Liver (tissue), 9 donors: ENCODE measurements around the gene TUBB4B. TPM values are rescaled to one million over a fixed set of nuclear protein-coding genes. Genes with fewer than 3 reads are reported as not detected.

ENCODE experiments used
- DNase-seq: peaks from one replicate; pipeline ENCODE4 v3.0.0-alpha.2; 2017; ENCODE audit warnings: low spot score
- H3K27ac ChIP-seq, 2 donors: one replicate each; pipeline ENCODE4 v1.7.0; 2013; ENCODE audit warnings: inconsistent platforms in 2 of 2, low read length in 2 of 2, control low read depth in 1 of 2, low read depth in 1 of 2, mild to moderate bottlenecking in 1 of 2
- H3K27me3 ChIP-seq, 4 donors: one replicate each; pipeline versions ENCODE4 v1.6.1 to v1.7.0; 2013; ENCODE audit warnings: low read length in 3 of 4, inconsistent platforms in 1 of 4, mild to moderate bottlenecking in 1 of 4, moderate library complexity in 1 of 4; ENCODE audit not compliant: control insufficient read depth in 4 of 4, insufficient read depth in 4 of 4
- H3K36me3 ChIP-seq, 4 donors: one replicate each; pipeline versions ENCODE4 v1.6.1 to v1.7.0; 2013; ENCODE audit warnings: low read length in 3 of 4, mild to moderate bottlenecking in 3 of 4, low read depth in 1 of 4, moderate library complexity in 1 of 4; ENCODE audit not compliant: control insufficient read depth in 4 of 4, insufficient read depth in 3 of 4
- H3K4me1 ChIP-seq, 4 donors: one replicate each; pipeline versions ENCODE4 v1.6.1 to v1.7.0; 2013; ENCODE audit warnings: low read length in 3 of 4, mild to moderate bottlenecking in 3 of 4, moderate library complexity in 1 of 4; ENCODE audit not compliant: control insufficient read depth in 4 of 4, insufficient read depth in 4 of 4
- H3K4me3 ChIP-seq, 3 donors: one replicate each; pipeline versions ENCODE4 v1.6.1 to v1.7.0; 2013; ENCODE audit warnings: low read length in 3 of 3, control low read depth in 1 of 3, low read depth in 1 of 3, mild to moderate bottlenecking in 1 of 3
- H3K9ac ChIP-seq, 2 donors: one replicate each; pipeline ENCODE4 v1.7.0; 2013; ENCODE audit warnings: low read length in 2 of 2, mild to moderate bottlenecking in 2 of 2, moderate library complexity in 2 of 2, control low read depth in 1 of 2, low read depth in 1 of 2
- H3K9me3 ChIP-seq, 4 donors: one replicate each; pipeline versions ENCODE4 v1.6.1 to v1.7.0; 2013; ENCODE audit warnings: low read length in 3 of 4; ENCODE audit not compliant: control insufficient read depth in 4 of 4
- ATF3 ChIP-seq: IDR thresholded peaks from 2 replicates; pipeline ENCODE4 v1.6.1; 2016; ENCODE audit warnings: antibody characterized with exemption
- CTCF ChIP-seq: fragments of 150-350 bp; IDR thresholded peaks from 2 replicates; pipeline ENCODE4 v1.5.1; 2017; ENCODE audit warnings: improper control_type of control experiment, low read depth, low read length; ENCODE audit not compliant: missing input control
- EGR1 ChIP-seq, 2 donors: IDR thresholded peaks; 2 replicates each; pipeline ENCODE4 v1.6.1; 2016 to 2018; ENCODE audit warnings: antibody characterized with exemption in 2 of 2, low read depth in 2 of 2
- FOXA1 ChIP-seq: IDR thresholded peaks from 2 replicates; pipeline ENCODE4 v1.6.1; 2016; ENCODE audit warnings: antibody characterized with exemption
- FOXA2 ChIP-seq: IDR thresholded peaks from 2 replicates; pipeline ENCODE4 v1.6.1; 2016; ENCODE audit warnings: antibody characterized with exemption
- GABPA ChIP-seq, 2 donors: IDR thresholded peaks in 1 of 2; conservative IDR thresholded peaks in 1 of 2; 2 replicates each; pipeline ENCODE4 v1.6.1; 2016; ENCODE audit warnings: antibody characterized with exemption in 2 of 2, mild to moderate bottlenecking in 1 of 2, moderate library complexity in 1 of 2
- HNF4A ChIP-seq, 2 donors: conservative IDR thresholded peaks; 2 replicates each; pipeline ENCODE4 v1.6.1; 2016; ENCODE audit warnings: antibody characterized with exemption in 2 of 2, mild to moderate bottlenecking in 2 of 2
- HNF4G ChIP-seq: IDR thresholded peaks from 2 replicates; pipeline ENCODE4 v1.6.1; 2016; ENCODE audit warnings: antibody characterized with exemption
- JUND ChIP-seq, 2 donors: IDR thresholded peaks; 2 replicates each; pipeline ENCODE4 v1.6.1; 2016; ENCODE audit warnings: antibody characterized with exemption in 2 of 2
- NR2F2 ChIP-seq: IDR thresholded peaks from 2 replicates; pipeline ENCODE4 v1.6.1; 2016; ENCODE audit warnings: antibody characterized with exemption
- RAD21 ChIP-seq, 2 donors: IDR thresholded peaks; 2 replicates each; pipeline ENCODE4 v1.6.1; 2016; ENCODE audit warnings: antibody characterized with exemption in 2 of 2, mild to moderate bottlenecking in 2 of 2
- RXRA ChIP-seq, 2 donors: IDR thresholded peaks; 2 replicates each; pipeline ENCODE4 v1.6.1; 2017 to 2018; ENCODE audit warnings: antibody characterized with exemption in 2 of 2, mild to moderate bottlenecking in 1 of 2
- SP1 ChIP-seq: IDR thresholded peaks from 2 replicates; pipeline ENCODE4 v1.6.1; 2018; ENCODE audit warnings: antibody characterized with exemption, mild to moderate bottlenecking
- TAF1 ChIP-seq: conservative IDR thresholded peaks from 2 replicates; pipeline ENCODE4 v1.6.1; 2016; ENCODE audit warnings: antibody characterized with exemption, mild to moderate bottlenecking
- YY1 ChIP-seq: IDR thresholded peaks from 2 replicates; pipeline ENCODE4 v1.6.1; 2016; ENCODE audit warnings: antibody characterized with exemption, mild to moderate bottlenecking
- ZBTB33 ChIP-seq: IDR thresholded peaks from 2 replicates; pipeline ENCODE4 v1.6.1; 2016; ENCODE audit warnings: antibody characterized with exemption
- WGBS: extraction: QIAGEN DNeasy Blood & Tissue Kit; methylation state at CpG from one replicate; pipeline ENCODE4 v1.1.7; 2013; 5-methylcytosine and 5-hydroxymethylcytosine counted together
- polyA plus RNA-seq, 2 donors: library from polyadenylated mRNA; stranded (reverse) in 1 of 2; unstranded in 1 of 2; fragments of 200-250 nt in 1 of 2; fragments of >200 nt in 1 of 2; fragmentation: Nextera tagmentation in 1 of 2; extraction: Ambion mirVana in 1 of 2; gene quantifications; one replicate each; pipeline versions ENCODE4 v1.2.1 to v1.2.3, GENCODE V29; 2013 to 2015
- total RNA-seq, 2 donors: library from RNA; depleted of rRNA; stranded (reverse); fragments of >200 nt; gene quantifications; one replicate each; pipeline ENCODE4 v1.2.3, GENCODE V29; 2014
- TF ChIP-seq, protein P1 (sequence below): IDR thresholded peaks from 2 replicates; pipeline ENCODE4 v1.6.1; 2016; ENCODE audit warnings: antibody characterized with exemption
- TF ChIP-seq, protein P2 (sequence below): IDR thresholded peaks from 2 replicates; pipeline ENCODE4 v1.6.1; 2016; ENCODE audit warnings: antibody characterized with exemption, mild to moderate bottlenecking
- donor health status: healthy.
- donor health status: healthy.
- donor health status: healthy.
- donor health status: healthy.
- donor health status: healthy.

TUBB4B gene
- total and polyA plus RNA-seq, 4 donors = 173 to 199 (median 185) TPM

- no peak for TF ChIP-seq ATF3
- TF ChIP-seq, protein P1, sequence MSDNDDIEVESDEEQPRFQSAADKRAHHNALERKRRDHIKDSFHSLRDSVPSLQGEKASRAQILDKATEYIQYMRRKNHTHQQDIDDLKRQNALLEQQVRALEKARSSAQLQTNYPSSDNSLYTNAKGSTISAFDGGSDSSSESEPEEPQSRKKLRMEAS = no peak
- no peak for TF ChIP-seq RAD21 (IDR thresholded peaks at IDR 0.05)
- no peak for TF ChIP-seq JUND (IDR thresholded peaks at IDR 0.05)
- TF ChIP-seq ZBTB33 = no peak
- no peak for TF ChIP-seq HNF4A (conservative IDR thresholded peaks at IDR 0.05)
- TF ChIP-seq FOXA1 = no peak
- no peak for TF ChIP-seq NR2F2
- no peak for TF ChIP-seq GABPA (IDR thresholded peaks at IDR 0.05 in 1 of 2, conservative IDR thresholded peaks at IDR 0.05 in 1 of 2)
- TF ChIP-seq, protein P2, sequence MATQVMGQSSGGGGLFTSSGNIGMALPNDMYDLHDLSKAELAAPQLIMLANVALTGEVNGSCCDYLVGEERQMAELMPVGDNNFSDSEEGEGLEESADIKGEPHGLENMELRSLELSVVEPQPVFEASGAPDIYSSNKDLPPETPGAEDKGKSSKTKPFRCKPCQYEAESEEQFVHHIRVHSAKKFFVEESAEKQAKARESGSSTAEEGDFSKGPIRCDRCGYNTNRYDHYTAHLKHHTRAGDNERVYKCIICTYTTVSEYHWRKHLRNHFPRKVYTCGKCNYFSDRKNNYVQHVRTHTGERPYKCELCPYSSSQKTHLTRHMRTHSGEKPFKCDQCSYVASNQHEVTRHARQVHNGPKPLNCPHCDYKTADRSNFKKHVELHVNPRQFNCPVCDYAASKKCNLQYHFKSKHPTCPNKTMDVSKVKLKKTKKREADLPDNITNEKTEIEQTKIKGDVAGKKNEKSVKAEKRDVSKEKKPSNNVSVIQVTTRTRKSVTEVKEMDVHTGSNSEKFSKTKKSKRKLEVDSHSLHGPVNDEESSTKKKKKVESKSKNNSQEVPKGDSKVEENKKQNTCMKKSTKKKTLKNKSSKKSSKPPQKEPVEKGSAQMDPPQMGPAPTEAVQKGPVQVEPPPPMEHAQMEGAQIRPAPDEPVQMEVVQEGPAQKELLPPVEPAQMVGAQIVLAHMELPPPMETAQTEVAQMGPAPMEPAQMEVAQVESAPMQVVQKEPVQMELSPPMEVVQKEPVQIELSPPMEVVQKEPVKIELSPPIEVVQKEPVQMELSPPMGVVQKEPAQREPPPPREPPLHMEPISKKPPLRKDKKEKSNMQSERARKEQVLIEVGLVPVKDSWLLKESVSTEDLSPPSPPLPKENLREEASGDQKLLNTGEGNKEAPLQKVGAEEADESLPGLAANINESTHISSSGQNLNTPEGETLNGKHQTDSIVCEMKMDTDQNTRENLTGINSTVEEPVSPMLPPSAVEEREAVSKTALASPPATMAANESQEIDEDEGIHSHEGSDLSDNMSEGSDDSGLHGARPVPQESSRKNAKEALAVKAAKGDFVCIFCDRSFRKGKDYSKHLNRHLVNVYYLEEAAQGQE = no peak
- no peak for TF ChIP-seq CTCF
- no peak for TF ChIP-seq TAF1
- no peak for TF ChIP-seq SP1
- TF ChIP-seq HNF4G = no peak
- no peak for TF ChIP-seq FOXA2
- no peak for TF ChIP-seq RXRA (IDR thresholded peaks at IDR 0.05)
- no peak for TF ChIP-seq EGR1 (IDR thresholded peaks at IDR 0.05; ENCODE audit: low read depth in 2 of 2)
- no peak for TF ChIP-seq YY1
- WGBS = 92% methylated on average over 34 of the region's 34 CpGs
- Histone ChIP-seq H3K4me3 (no peak overlapping the region), H3K36me3 (peaks cover 5 to 13% (median 9%) of the 10 kb centered on the region in 4 donors), H3K9me3 (no peaks in the 10 kb centered on the region), H3K27me3 (no peaks in the 10 kb centered on the region), H3K4me1 (peaks cover 11 to 33% (median 23%) of the 10 kb centered on the region in 4 donors), H3K9ac (no peak overlapping the region), H3K27ac (no peak overlapping the region)
- DNase-seq = peak; percentile 31
Observed at GRCh38 chr9:137266585-137267453, 25.7 kb downstream of the TUBB4B start.
